Loucy (cell line): ENCODE results near the gene ADORA1.

Source experiments
- CTCF ChIP-seq: fragments of 200-600 bp; sonication (generic); conservative IDR thresholded peaks from 2 replicates; pipeline ENCODE4 v1.5.1; 2014; ENCODE audit warnings: mild to moderate bottlenecking, antibody characterized with exemption, low read length
- EZH2phosphoT487 ChIP-seq: fragments of 200-600 bp; IDR thresholded peaks from 2 replicates; pipeline ENCODE4 v1.6.1; 2018; ENCODE audit warnings: antibody characterized with exemption, mild to moderate bottlenecking, moderate library complexity, borderline replicate concordance

GRCh38 chr1:203139976-203140475, 12.5 kb downstream of the ADORA1 start:
- TF ChIP-seq CTCF (no peak), EZH2phosphoT487 (no peak)
